Esophagus (tissue), 2 donors: ENCODE data around the gene HAO1. TPM values are rescaled to one million over a fixed set of nuclear protein-coding genes. Genes with fewer than 3 reads are reported as not detected.

Experiments
- H3K27ac ChIP-seq, 2 donors: one replicate each; pipeline ENCODE4 v1.5.1; 2013; ENCODE audit warnings: low read depth in 2 of 2, mild to moderate bottlenecking in 2 of 2, inconsistent platforms in 1 of 2, low read length in 1 of 2, moderate library complexity in 1 of 2
- H3K27me3 ChIP-seq, 2 donors: one replicate each; pipeline ENCODE4 v1.6.1; 2013; ENCODE audit warnings: low read length in 2 of 2, control low read depth in 1 of 2, mild to moderate bottlenecking in 1 of 2; ENCODE audit not compliant: insufficient read depth in 2 of 2, control insufficient read depth in 1 of 2
- H3K36me3 ChIP-seq, 2 donors: one replicate each; pipeline ENCODE4 v1.6.1; 2013; ENCODE audit warnings: low read length in 1 of 2; ENCODE audit not compliant: control insufficient read depth in 2 of 2, insufficient read depth in 2 of 2
- H3K4me1 ChIP-seq, 2 donors: one replicate each; pipeline ENCODE4 v1.6.1; 2013; ENCODE audit warnings: low read length in 1 of 2; ENCODE audit not compliant: control insufficient read depth in 2 of 2, insufficient read depth in 2 of 2
- H3K4me3 ChIP-seq, 2 donors: one replicate each; pipeline ENCODE4 v1.5.1; 2013; ENCODE audit warnings: low read length in 2 of 2, mild to moderate bottlenecking in 2 of 2, low read depth in 1 of 2, moderate library complexity in 1 of 2
- H3K9me3 ChIP-seq, 2 donors: one replicate each; pipeline ENCODE4 v1.6.1; 2013; ENCODE audit warnings: mild to moderate bottlenecking in 2 of 2, low read depth in 1 of 2, low read length in 1 of 2, moderate library complexity in 1 of 2; ENCODE audit not compliant: control insufficient read depth in 2 of 2, insufficient read depth in 1 of 2
- WGBS, 2 donors: extraction: QIAGEN DNeasy Blood & Tissue Kit; methylation state at CpG; one replicate each; pipeline ENCODE4 v1.1.7; 2013; 5-methylcytosine and 5-hydroxymethylcytosine counted together
- polyA plus RNA-seq, 2 donors: library from polyadenylated mRNA; stranded (reverse); fragments of 200-250 nt; gene quantifications; one replicate each; pipeline ENCODE4 v1.2.3, GENCODE V29; 2013
- donor health status: healthy with polysubstance abuse.
- donor health status: Bipolar disorder and iron deficiency.

Gene HAO1
- polyA plus RNA-seq, 2 donors: not detected

DNA sequence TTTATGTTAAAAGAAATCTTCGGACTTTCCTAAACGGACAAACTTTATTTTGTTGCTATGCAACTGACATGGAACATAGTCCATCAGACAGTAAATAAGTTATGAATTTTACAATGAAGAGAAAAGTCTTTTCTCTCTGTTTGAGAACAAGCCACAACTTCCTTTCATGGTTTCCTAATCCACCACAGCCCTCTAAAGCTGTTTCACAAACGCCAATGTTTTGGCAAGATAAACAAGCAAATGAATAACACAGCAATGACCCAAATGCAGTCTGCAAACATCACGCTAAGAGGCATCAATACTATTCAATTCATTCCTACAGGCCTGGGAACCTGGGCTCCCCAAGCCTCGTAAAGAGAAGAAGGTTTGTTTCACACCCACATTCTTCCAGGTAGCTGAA is 60.4 kb downstream of the HAO1 start:
- no peak overlapping the region for H3K27ac ChIP-seq

DNA sequence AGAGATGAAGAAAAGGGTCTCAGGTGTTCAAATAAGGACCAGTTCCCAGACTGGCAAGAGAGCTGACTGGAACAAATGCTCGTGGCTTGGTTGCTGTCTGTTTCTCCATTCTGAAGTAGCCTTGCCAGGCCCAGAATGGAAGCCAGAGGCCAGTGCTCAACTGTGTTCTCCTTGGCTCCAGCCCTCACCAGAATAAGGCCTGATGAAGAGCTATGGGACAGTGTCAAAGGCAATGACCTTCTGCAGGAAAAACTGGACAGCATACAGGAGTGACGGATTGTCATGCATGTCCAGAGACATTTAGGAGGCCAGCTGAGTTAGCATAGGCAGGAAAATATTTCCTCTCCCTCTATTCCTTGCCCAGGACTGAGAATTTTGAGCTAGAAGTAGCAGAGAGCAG is 72.2 kb downstream of the HAO1 start:
- WGBS, 2 donors: 80 to 82% methylated on average over 2 of the region's 2 CpGs
- Histone ChIP-seq H3K4me1 (no peaks in the 10 kb centered on the region), H3K4me3 (no peak overlapping the region), H3K9me3 (peaks cover 0 to 5% of the 10 kb centered on the region in 2 donors), H3K27ac (no peak overlapping the region), H3K27me3 (no peaks in the 10 kb centered on the region), H3K36me3 (no peaks in the 10 kb centered on the region)

More for the DNA sequence above, 60.4 kb downstream of the HAO1 start:
- Histone ChIP-seq H3K9me3 (no peaks in the 10 kb centered on the region), H3K27me3 (no peaks in the 10 kb centered on the region), H3K4me3 (no peak overlapping the region), H3K4me1 (no peaks in the 10 kb centered on the region), H3K36me3 (no peaks in the 10 kb centered on the region)
- 7 to 12% methylated on average over 5 of the region's 5 CpGs for WGBS, 2 donors

DNA sequence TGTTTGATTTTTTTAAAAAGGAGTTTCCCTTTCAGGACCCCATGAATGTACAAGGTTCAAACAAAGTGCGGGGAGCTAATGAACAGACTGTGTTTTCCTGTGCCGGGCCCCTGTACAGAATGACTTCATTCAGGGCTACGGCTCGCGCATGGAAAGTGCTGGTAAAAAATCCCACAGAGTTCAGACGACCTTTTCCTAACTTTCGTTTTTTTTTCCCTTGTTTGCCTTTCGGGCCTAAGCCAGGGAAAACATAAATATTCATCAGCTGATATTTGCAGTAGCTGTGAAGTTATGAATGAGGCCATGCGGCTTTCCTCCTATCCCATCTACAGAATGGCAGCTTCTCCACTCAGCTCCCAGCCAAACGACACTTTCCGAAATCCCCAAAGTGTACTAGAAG is 74.0 kb downstream of the HAO1 start:
- H3K27ac ChIP-seq: no peak overlapping the region
- 25% methylated on average over 11 of the region's 11 CpGs for WGBS, 2 donors

DNA sequence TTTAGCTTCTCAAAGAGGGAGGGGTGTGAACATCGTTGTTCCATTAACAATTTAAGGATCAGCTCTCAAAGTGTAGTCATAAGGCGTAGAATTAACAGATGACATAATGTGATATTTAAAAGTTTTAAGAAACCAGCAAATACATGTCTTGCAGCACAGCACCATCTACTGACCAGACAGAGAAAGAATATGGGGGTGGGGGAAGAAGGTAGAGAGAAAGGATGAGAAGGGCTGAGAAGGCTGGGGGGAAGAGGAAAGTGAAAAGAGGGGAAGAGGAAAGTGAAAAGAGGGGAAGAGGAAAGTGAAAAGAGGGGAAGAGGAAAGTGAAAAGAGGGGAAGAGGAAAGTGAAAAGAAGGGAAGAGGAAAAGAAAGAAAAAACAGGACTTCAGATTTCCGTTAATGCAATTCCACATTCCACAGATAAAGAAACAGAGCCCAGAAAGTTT is 80.9 kb downstream of the HAO1 start:
- H3K36me3 ChIP-seq: no peaks in the 10 kb centered on the region
- no peak overlapping the region for H3K4me3 ChIP-seq
- no peaks in the 10 kb centered on the region for H3K4me1 ChIP-seq
- 16 to 23% methylated on average over 3 of the region's 3 CpGs for WGBS, 2 donors
- no peaks in the 10 kb centered on the region for H3K9me3 ChIP-seq
- no peak overlapping the region for H3K27ac ChIP-seq
- no peaks in the 10 kb centered on the region for H3K27me3 ChIP-seq

More for the DNA sequence above, 74.0 kb downstream of the HAO1 start:
- peaks cover 0 to 2% of the 10 kb centered on the region in 2 donors for H3K9me3 ChIP-seq
- H3K4me3 ChIP-seq: no peak overlapping the region
- H3K4me1 ChIP-seq: no peaks in the 10 kb centered on the region
- no peaks in the 10 kb centered on the region for H3K36me3 ChIP-seq
- H3K27me3 ChIP-seq: no peaks in the 10 kb centered on the region

DNA sequence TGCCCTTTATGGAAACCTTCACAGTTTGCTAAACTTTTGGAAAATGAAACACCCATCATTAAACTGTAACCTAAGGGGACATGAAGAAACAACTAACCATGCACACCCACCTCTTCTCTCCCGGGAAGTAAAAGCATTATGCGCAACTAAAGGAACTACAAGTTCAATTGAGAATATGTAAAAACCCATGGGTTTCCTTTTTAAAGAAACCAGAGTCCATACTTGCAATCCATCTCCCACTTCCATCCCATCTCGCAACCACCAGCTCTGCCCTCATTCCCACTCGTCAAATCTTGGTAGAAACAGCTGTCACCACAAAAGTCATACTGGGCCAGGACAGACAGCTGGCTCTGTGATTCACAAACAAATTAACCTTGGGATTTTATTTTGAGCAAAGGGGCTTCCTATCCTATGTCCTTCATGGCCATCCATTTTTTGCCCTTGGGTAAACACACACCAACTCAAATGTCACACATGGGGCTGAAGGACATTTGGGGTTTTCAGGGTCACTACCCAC is 81.5 kb downstream of the HAO1 start:
- Histone ChIP-seq H3K9me3 (no peaks in the 10 kb centered on the region), H3K27me3 (no peaks in the 10 kb centered on the region), H3K36me3 (no peaks in the 10 kb centered on the region), H3K27ac (no peak overlapping the region), H3K4me3 (no peak overlapping the region), H3K4me1 (no peaks in the 10 kb centered on the region)
- 66 to 69% methylated on average over 4 of the region's 4 CpGs for WGBS, 2 donors

DNA sequence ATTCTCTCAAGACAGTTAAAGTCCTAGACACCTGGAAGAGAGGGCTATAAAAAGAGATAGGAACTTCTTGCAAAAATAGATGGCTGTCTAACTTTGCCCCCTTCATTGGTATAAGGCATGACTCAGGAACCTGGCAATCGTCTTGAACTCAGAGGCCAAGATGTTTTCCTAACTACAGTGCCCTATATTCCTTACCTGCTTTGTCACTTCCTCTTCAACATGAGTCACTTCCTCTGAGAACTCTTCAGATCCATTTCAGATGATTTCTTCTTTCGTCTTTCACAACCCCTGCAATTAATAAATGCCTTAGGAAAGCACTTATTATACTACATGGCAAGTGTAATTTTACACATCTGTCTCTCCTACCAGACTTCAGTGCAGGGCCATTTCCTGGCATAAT is 83.5 kb downstream of the HAO1 start:
- H3K9me3 ChIP-seq: no peaks in the 10 kb centered on the region
- 25 to 28% methylated on average over 2 of the region's 2 CpGs for WGBS, 2 donors
- no peak overlapping the region for H3K4me3 ChIP-seq
- no peaks in the 10 kb centered on the region for H3K27me3 ChIP-seq
- no peaks in the 10 kb centered on the region for H3K36me3 ChIP-seq
- no peaks in the 10 kb centered on the region for H3K4me1 ChIP-seq
- H3K27ac ChIP-seq: no peak overlapping the region

DNA sequence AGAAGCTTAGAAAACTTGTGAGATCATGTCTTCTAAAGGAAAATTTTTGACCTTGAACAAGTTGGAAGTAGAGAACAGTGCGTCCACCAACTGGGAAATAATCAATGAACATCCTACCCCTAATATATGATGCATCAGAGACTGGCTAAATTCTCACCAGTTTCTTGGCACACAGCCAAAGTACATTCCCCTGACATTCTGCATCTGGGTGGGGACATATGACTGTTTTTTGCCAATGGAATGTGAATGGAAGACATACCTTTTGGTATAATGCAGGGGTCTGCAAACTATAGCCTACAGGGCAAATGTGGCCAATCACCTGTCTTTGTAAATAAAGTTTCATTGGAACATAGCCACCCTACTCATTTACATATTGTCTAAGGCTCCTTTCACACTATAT is 84.7 kb downstream of the HAO1 start:
- H3K4me1 ChIP-seq: no peaks in the 10 kb centered on the region
- no peaks in the 10 kb centered on the region for H3K36me3 ChIP-seq
- 69 to 75% methylated on average over 1 of the region's 1 CpG for WGBS, 2 donors
- H3K27me3 ChIP-seq: no peaks in the 10 kb centered on the region
- no peak overlapping the region for H3K27ac ChIP-seq
- no peak overlapping the region for H3K4me3 ChIP-seq
- H3K9me3 ChIP-seq: no peaks in the 10 kb centered on the region

DNA sequence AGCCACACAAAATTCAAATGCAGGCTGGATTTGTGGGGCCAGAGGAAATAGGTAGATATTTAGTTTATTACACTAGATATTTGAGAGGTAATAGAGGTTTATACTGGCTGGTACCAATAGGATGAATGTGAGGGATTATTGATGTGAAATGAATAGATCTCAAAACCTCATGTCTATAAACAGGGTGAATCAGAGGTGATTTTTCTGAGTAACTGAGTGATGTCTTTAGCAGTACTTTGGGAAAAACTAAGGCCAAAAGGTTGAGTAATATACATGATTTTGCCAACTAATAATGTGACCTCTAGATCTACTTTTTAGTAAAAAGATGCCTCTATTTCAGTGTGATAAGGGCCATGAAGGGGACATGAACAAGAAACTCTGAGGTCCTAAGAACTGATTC is 86.8 kb downstream of the HAO1 start:
- Histone ChIP-seq H3K9me3 (no peaks in the 10 kb centered on the region), H3K4me3 (no peak overlapping the region), H3K27ac (no peak overlapping the region), H3K27me3 (no peaks in the 10 kb centered on the region), H3K4me1 (no peaks in the 10 kb centered on the region), H3K36me3 (no peaks in the 10 kb centered on the region)

DNA sequence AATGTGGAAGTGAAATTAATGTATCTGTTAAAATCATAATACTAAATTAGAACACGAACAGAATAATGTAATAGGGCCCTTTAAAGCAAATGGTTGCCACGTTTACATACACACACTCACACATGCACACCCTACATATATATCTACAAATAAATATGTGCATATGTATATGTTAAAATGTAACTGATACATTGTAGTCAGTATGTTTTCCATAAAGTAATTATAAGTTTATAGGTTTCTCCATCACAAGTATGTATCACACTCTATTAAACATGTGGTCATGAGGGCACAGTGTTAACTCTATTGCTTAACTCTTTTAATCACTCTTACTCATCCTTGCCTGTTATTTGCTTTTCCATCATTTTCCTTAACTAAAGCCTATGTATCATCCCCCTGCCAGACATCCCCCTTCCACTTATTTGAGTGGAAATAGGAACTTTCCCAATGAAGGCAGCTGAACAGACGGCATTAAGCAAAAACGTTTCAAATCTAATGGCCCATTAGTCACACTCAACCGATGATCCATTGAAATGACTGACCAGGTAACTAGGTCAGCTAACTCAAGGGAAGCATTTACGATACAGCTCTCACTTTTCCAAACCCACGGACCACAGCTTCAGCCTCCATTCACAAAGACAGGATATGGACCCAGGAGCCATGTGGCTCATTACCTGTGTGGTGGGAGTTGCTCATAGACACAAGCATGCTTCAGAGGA is 89.3 kb downstream of the HAO1 start:
- H3K27me3 ChIP-seq: peaks cover 0 to 4% of the 10 kb centered on the region in 2 donors
- no peak overlapping the region for H3K27ac ChIP-seq
- no peaks in the 10 kb centered on the region for H3K36me3 ChIP-seq
- H3K4me1 ChIP-seq: no peaks in the 10 kb centered on the region
- no peak overlapping the region for H3K4me3 ChIP-seq
- no peaks in the 10 kb centered on the region for H3K9me3 ChIP-seq
- 72 to 73% methylated on average over 7 of the region's 7 CpGs for WGBS, 2 donors

DNA sequence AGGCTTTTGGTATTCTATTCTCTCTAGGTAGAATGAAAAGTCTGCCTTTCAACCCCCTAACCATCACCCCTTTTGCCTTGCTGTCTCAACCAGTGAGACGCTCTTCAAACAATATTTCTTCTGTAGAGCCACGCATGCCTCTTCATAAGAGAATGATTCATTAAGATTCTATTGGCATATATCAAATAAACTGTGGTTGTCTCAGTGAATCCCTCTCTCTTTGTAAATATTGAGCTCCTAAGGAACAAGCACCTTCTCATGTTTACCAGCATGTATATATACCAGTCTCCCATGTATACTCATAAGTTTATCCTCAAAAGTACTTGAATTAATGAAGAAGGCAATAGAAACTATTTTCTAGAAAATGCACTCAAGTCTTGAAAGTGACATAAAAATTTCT is 90.6 kb downstream of the HAO1 start:
- H3K36me3 ChIP-seq: no peaks in the 10 kb centered on the region
- H3K9me3 ChIP-seq: no peaks in the 10 kb centered on the region
- H3K4me1 ChIP-seq: no peaks in the 10 kb centered on the region
- no peak overlapping the region for H3K4me3 ChIP-seq
- WGBS, 2 donors: 82 to 84% methylated on average over 2 of the region's 2 CpGs
- H3K27ac ChIP-seq: no peak overlapping the region
- H3K27me3 ChIP-seq: peaks cover 0 to 4% of the 10 kb centered on the region in 2 donors
